IPS-20b (cell line): ENCODE results near the gene TRIM24.
A peak's percentile ranks its signal among the peaks of the same experiment; 100 is the strongest.
"Not testable (repeated sequence)": the region's sequence is repeated elsewhere in the genome, so short reads cannot be mapped to it uniquely, and the experiment has no call there.

ENCODE experiments used
- H3K27ac ChIP-seq: one replicate; pipeline ENCODE4 v1.5.1; 2013; ENCODE audit warnings: low read length
- H3K27me3 ChIP-seq: 2 replicates; pipeline ENCODE4 v1.6.1; 2013; ENCODE audit warnings: mild to moderate bottlenecking, low read length, inconsistent platforms; ENCODE audit not compliant: insufficient read depth
- H3K36me3 ChIP-seq: 2 replicates; pipeline ENCODE4 v1.6.1; 2013; ENCODE audit warnings: low read depth, mild to moderate bottlenecking, inconsistent platforms, low read length, moderate library complexity; ENCODE audit not compliant: insufficient read depth
- H3K4me1 ChIP-seq: 2 replicates; pipeline ENCODE4 v1.6.1; 2013; ENCODE audit warnings: mild to moderate bottlenecking, control low read depth, inconsistent platforms, low read length, moderate library complexity; ENCODE audit not compliant: insufficient read depth
- H3K4me3 ChIP-seq: 2 replicates; pipeline ENCODE4 v1.5.1; 2013; ENCODE audit warnings: mild to moderate bottlenecking, low read length, inconsistent platforms
- H3K9ac ChIP-seq: 2 replicates; pipeline ENCODE4 v1.6.1; 2013; ENCODE audit warnings: low read depth, mild to moderate bottlenecking, inconsistent platforms, low read length, moderate library complexity
- H3K9me3 ChIP-seq: 2 replicates; pipeline ENCODE4 v1.6.1; 2013; ENCODE audit warnings: mild to moderate bottlenecking, low read depth, low read length, inconsistent platforms; ENCODE audit not compliant: insufficient read depth

The TRIM24 gene

DNA sequence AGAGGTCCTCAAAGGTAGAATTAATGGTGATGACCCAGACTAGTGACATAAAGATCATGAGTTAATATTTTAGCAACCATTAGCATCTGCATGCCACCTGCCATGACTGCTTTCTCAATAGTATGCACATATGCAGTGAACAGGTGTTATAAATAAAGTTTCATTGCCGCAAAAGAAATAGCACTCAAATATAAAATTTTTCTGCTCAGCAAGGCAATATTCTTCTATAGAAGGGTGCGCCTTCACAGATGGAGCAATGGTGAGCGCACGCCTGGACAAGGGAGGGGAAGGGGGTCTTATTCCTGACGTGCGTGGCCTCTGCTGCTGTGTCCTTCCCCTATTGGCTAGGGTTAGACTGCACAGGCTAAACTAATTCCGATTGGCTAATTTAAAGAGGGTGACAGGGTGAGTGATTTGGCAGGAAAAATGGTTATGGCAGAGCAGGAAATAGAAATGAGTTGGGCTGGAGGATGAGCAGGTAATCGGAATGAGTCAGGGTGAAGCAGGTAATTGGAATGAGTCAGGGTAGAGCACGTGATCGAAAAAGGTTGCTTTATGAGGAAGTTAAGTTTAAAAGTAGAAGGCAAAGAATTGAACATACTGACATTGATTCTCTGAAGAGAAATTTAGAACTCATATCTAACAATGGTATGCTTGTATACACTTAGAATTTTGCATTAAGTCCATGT lies 24.7 kb upstream of the TRIM24 start:
- Histone ChIP-seq H3K9ac (no peak overlapping the region), H3K9me3 (peaks cover 20% of the 10 kb centered on the region), H3K27me3 (no peaks in the 10 kb centered on the region), H3K4me3 (no peak overlapping the region), H3K27ac (no peak overlapping the region), H3K36me3 (no peaks in the 10 kb centered on the region), H3K4me1 (peaks cover 9% of the 10 kb centered on the region)

DNA sequence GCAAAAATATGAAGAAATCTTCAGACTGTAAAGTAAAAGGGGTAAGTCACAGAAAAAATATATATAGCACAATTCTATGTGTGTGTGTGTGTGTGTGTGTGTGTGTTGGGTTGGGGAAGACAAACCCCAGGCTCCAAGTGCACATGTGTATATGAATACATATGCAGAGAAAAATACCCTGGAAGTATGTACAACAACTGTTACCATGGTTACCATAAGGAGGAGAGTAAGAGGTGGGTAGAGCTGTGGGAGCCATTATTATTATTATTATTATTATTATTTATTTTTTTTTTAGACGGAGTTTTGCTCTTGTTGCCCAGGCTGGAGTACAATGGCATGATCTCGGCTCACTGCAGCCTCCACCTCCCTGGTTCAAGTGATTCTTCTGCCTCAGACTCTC lies 23.7 kb upstream of the TRIM24 start:
- no peak overlapping the region for H3K9ac ChIP-seq
- H3K9me3 ChIP-seq, result peaks cover 13% of the 10 kb centered on the region
- H3K4me1 ChIP-seq, result peaks cover 9% of the 10 kb centered on the region
- no peaks in the 10 kb centered on the region for H3K27me3 ChIP-seq
- no peak overlapping the region for H3K27ac ChIP-seq
- no peak overlapping the region for H3K4me3 ChIP-seq
- no peaks in the 10 kb centered on the region for H3K36me3 ChIP-seq

DNA sequence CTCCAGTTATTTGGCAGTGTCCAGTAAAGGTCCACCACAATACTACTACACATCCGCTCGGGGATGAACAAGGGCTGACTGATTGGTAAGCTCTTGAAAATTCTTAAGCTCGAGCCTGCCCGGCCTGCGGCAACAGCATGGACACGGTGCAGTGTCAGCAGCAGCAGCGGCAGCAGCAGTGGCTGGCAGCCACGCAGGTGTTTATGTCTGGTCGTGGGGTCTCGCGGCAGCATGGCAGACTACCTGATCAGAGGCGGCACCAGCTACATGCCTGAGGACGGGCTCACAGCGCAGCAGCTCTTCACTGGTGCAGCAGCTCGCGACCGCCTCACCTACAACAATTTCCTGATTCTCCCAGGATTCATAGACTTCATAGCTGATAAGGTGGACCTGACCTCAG lies 19.6 kb upstream of the TRIM24 start:
- no peak overlapping the region for H3K27ac ChIP-seq

DNA sequence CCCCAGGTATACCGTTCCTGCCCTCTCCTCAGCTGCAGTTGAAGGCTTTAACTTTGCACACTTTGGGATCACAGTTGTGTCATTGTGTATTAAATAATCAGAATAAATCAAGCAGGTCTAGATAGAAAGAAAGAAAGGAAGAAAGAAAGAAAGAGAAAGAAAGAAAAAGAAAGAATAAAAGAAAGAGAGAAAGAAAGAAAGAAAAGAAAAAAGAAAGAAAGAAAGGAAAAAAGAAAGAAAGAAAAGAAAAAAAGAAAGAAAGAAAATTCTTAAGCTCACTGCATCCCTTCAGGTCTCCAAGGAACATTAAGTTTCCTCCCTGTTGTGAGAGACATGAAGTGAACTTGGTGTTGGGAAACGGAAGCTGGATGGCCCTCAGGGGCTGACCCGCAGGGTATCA lies 17.2 kb upstream of the TRIM24 start:
- Histone ChIP-seq H3K27me3 (no peaks in the 10 kb centered on the region), H3K27ac (no peak overlapping the region), H3K9ac (no peak overlapping the region), H3K4me1 (no peaks in the 10 kb centered on the region), H3K4me3 (no peak overlapping the region), H3K9me3 (no peaks in the 10 kb centered on the region), H3K36me3 (no peaks in the 10 kb centered on the region)

More for the DNA sequence above, 19.6 kb upstream of the TRIM24 start:
- Histone ChIP-seq H3K9ac (no peak overlapping the region), H3K4me1 (no peaks in the 10 kb centered on the region), H3K27me3 (no peaks in the 10 kb centered on the region), H3K9me3 (no peaks in the 10 kb centered on the region), H3K36me3 (no peaks in the 10 kb centered on the region), H3K4me3 (no peak overlapping the region)

DNA sequence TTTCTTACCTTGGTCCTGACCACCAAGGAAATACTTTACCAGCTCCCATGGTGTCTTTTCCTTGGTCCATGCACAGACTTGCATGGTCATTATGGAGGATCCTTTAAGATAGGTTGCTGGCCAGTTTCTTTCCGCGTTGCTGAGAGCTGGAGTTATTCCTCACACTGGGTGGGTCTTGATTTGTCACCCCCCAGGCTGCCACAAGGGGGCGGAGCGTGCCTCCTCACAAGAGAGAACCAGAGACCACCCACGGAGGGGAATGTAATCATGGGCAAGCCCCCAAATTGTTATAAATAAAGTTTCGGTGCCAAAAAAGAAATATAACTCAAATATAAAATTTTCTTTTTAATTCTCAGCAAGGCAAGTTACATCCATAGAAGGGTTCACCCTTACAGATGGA lies 10.5 kb upstream of the TRIM24 start:
- Histone ChIP-seq H3K27ac (no peak overlapping the region), H3K4me3 (no peak overlapping the region), H3K4me1 (no peaks in the 10 kb centered on the region), H3K9me3 (no peaks in the 10 kb centered on the region), H3K36me3 (no peaks in the 10 kb centered on the region), H3K9ac (no peak overlapping the region), H3K27me3 (no peaks in the 10 kb centered on the region)

DNA sequence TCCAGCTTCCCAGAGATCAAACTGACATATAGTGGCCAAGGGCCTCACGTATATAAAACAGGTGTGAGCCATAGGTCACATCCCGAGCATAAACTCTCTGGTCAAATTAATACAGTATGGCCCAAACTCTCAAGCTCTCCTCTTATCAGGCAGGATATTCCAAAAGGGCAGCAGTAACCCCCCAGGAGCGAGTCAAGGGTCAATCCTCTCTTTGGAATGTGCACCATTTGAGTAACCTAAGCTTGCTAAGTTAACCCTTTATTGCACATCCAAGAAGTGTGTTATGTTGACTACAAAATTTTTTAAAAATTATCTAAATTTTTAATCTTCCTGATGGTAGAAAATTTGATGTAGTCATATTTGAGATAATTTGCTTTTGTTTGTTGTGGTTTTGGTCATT lies 4.5 kb upstream of the TRIM24 start:
- H3K4me1 ChIP-seq, result peaks cover 17% of the 10 kb centered on the region; the same call in 1 of the 2 replicates
- H3K4me3 ChIP-seq, result no peak overlapping the region
- H3K9ac ChIP-seq, result no peak overlapping the region
- H3K27ac ChIP-seq, result no peak overlapping the region
- no peaks in the 10 kb centered on the region for H3K27me3 ChIP-seq
- H3K9me3 ChIP-seq, result no peaks in the 10 kb centered on the region
- H3K36me3 ChIP-seq, result no peaks in the 10 kb centered on the region

DNA sequence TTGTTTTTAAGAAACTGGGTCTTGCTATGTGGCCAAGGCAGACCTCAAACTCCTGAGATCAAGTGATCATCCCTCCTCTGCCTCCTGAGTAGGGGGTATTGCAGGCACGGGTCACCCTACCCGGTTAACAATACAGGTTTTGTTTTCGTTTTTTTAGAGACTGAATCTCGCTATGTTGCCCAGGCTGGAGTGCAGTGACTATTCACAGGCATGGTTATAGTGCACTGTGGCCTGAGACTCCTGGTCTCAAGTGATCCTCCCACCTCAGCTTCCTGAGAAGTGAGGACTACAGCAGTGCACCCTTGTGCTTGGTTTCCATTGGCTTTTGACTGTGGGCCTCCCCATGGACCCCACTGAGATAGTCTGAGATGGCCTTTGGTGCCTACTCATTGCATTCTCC lies 3.8 kb upstream of the TRIM24 start:
- H3K36me3 ChIP-seq, result peaks cover 2% of the 10 kb centered on the region; the same call in 1 of the 2 replicates

DNA sequence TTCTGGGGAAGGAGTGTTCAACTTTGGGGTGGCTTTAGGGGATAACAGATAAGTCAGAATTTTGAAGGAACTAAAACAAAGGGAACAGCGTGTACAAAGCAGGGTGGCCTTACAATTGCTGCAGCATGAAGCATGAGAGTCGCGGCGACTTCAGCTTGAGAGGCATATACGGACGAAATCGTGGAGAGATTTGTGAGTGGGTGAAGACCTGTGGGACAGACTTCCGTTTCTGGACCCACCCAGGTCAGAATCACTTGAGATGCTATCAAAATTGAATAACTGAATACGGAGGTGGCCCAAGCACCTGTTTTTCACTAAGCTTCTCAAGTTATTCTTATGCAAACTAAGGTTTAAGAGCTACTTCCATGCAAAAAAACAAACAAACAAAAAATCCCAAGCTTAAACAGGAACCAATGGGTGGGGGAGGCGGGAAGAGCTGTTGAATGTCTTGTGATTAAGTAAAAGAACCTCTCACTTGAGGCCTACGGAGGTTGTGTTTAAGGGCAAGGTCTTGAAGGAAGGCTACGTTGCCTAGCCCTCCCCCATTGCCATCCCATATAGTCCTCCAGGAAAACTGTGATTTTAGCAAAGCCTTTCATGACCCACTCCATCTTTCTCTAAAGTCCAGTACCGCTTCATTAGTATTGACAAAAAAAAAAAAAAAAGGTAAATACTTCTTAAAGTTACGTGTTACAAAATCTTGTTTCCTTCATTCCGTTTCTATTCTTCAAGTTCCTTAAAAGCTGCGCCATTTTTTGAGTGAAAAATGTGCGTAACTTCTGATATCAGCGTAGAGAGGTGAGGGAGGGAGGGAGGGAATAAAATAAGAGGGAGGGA lies 1.3 kb upstream of the TRIM24 start:
- H3K36me3 ChIP-seq, result peaks cover 17% of the 10 kb centered on the region
- H3K4me1 ChIP-seq, result peaks cover 20% of the 10 kb centered on the region; the same call in 1 of the 2 replicates
- H3K4me3 ChIP-seq, result peak overlapping the region; percentile 94
- peak overlapping the region; percentile 92 for H3K27ac ChIP-seq
- H3K9me3 ChIP-seq, result no peaks in the 10 kb centered on the region
- peak overlapping the region; percentile 98 for H3K9ac ChIP-seq
- H3K27me3 ChIP-seq, result no peaks in the 10 kb centered on the region

More for the DNA sequence above, 3.8 kb upstream of the TRIM24 start:
- Histone ChIP-seq H3K4me3 (no peak overlapping the region), H3K9me3 (no peaks in the 10 kb centered on the region), H3K27ac (no peak overlapping the region), H3K27me3 (no peaks in the 10 kb centered on the region), H3K9ac (no peak overlapping the region), H3K4me1 (peaks cover 17% of the 10 kb centered on the region; the same call in 1 of the 2 replicates)

DNA sequence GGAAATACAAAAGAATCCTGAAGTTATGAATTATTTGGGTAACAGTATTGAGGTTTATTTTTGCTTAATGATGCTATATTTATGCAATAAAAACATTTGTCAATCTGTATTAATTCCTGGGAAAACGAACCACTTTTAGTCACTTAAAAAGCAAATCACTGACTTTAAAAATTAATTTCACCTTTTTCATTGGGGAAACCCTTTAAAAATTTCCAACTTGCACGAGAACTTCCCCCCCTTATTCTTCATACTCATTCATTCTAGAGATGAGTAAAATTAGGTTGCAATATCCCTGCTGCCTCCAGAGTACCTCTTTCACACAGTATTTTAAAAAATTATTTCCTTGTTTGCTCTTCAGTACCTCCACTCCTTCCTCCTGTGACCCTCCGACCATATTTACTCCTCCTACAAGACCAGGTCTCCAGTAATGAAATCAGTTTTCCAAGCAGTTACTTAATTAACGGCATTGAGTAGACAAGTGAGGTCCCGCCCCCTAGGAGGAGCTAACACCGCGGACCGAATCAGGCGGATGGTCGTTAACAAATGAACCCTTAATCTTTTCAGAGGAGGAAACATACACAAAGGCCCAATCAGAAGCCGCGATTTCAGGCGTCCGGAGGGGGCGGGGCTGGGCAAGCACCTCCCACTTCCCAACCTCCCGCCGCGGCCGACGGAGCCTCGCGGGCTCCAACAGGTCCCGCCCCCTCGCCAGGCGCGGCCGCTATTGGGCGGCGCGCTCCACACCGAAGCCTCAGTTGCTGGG lies 465 bp upstream of the TRIM24 start:
- peak overlapping the region; percentile 98 for H3K9ac ChIP-seq
- peaks cover 23% of the 10 kb centered on the region for H3K36me3 ChIP-seq
- peak overlapping the region; percentile 92 for H3K27ac ChIP-seq
- no peaks in the 10 kb centered on the region for H3K27me3 ChIP-seq
- H3K4me1 ChIP-seq, result peaks cover 20% of the 10 kb centered on the region; the same call in 1 of the 2 replicates
- peak overlapping the region; percentile 94 for H3K4me3 ChIP-seq
- no peaks in the 10 kb centered on the region for H3K9me3 ChIP-seq

DNA sequence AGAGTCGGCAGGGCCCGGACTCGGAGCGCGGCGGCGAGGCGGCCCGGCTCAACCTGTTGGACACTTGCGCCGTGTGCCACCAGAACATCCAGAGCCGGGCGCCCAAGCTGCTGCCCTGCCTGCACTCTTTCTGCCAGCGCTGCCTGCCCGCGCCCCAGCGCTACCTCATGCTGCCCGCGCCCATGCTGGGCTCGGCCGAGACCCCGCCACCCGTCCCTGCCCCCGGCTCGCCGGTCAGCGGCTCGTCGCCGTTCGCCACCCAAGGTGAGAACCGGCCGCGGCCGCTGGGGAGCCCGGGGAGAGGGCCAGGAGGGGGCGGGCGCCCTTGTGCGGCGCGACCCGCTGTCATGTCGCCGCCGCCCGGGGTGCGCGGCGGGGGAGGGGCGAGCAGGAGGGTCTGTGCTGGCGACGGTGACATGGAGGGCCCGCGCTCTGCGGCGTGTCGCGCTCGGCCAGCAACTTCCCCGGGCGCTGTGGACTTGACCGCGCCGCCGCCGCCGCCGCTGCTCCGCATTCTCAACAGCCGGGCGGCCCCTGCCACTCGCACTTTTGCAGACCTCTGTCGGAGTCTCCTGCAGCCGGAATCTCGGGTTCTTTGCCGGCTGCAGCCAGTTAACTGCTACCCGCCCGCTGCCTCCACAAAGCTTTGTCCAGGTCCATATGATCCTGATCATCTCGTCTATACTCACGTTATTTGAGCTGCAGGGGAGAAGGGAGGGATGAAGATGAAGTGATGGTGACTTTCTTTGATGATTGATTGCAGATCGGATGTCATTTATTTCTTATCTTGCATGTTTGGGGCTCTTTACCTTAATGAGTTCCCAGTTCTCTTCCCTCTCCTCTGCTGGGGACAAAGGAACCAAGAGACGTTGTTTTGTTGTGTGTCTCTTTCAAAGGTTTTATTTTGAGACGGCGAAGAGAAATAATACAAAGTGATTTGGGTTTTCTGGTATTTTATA lies 869 bp downstream of the TRIM24 start:
- Histone ChIP-seq H3K4me3 (peak overlapping the region; percentile 95), H3K4me1 (peaks cover 14% of the 10 kb centered on the region; the same call in 1 of the 2 replicates), H3K9ac (peak overlapping the region; percentile 87), H3K27ac (no peak overlapping the region), H3K27me3 (no peaks in the 10 kb centered on the region), H3K36me3 (peaks cover 35% of the 10 kb centered on the region), H3K9me3 (no peaks in the 10 kb centered on the region)

DNA sequence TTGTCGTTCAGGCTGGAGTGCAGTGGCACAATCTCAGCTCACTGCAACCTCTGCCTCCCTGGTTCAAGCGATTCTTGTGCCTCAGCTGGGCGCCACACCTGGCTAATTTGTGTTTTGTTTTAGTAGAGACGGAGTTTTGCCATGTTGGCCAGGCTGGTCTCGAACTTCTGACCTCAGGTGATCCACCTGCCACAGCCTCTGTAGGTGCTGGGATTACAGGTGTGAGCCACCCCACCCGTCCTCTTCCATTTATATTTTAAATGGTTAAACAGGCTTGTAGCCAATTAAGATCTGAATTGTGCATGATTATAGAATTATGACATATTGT lies 3.2 kb downstream of the TRIM24 start:
- not testable (repeated sequence) for H3K27me3 ChIP-seq, H3K9me3 ChIP-seq, H3K27ac ChIP-seq
- H3K4me1 ChIP-seq, result peaks cover 19% of the 10 kb centered on the region; the same call in 1 of the 2 replicates
- peak overlapping the region; percentile 18; the same call in 1 of the 2 replicates for H3K9ac ChIP-seq
- H3K36me3 ChIP-seq, result peaks cover 42% of the 10 kb centered on the region
- peak overlapping the region; percentile 65 for H3K4me3 ChIP-seq
